Subcutaneous adipose tissue (tissue), 4 donors: ENCODE data around the gene WASF2. TPM values are rescaled to one million over a fixed set of nuclear protein-coding genes. Genes with fewer than 3 reads are reported as not detected.

Source experiments
- total RNA-seq, 4 donors: library from RNA; depleted of rRNA; stranded (reverse); fragments of >200 nt; gene quantifications; one replicate each; pipeline ENCODE4 v1.1.0, GENCODE V29; 2016
- TF ChIP-seq, protein P1 (sequence below): fragments of 450-650 bp; IDR thresholded peaks from one replicate; pipeline ENCODE4 v1.5.1; 2016; ENCODE audit warnings: low read depth, mild to moderate bottlenecking, control low read depth, antibody characterized with exemption, moderate library complexity

The WASF2 gene
- total RNA-seq, 4 donors from 2014 or later = 72.8 to 94.9 (median 80.9) TPM

GRCh38 chr1:27427329-27427728, 62.6 kb downstream of the WASF2 start:
- TF ChIP-seq, protein P1, sequence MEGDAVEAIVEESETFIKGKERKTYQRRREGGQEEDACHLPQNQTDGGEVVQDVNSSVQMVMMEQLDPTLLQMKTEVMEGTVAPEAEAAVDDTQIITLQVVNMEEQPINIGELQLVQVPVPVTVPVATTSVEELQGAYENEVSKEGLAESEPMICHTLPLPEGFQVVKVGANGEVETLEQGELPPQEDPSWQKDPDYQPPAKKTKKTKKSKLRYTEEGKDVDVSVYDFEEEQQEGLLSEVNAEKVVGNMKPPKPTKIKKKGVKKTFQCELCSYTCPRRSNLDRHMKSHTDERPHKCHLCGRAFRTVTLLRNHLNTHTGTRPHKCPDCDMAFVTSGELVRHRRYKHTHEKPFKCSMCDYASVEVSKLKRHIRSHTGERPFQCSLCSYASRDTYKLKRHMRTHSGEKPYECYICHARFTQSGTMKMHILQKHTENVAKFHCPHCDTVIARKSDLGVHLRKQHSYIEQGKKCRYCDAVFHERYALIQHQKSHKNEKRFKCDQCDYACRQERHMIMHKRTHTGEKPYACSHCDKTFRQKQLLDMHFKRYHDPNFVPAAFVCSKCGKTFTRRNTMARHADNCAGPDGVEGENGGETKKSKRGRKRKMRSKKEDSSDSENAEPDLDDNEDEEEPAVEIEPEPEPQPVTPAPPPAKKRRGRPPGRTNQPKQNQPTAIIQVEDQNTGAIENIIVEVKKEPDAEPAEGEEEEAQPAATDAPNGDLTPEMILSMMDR = no peak

GRCh38 chr1:27423709-27424108, 66.3 kb downstream of the WASF2 start:
- TF ChIP-seq, protein P1 = no peak

GRCh38 chr1:27418326-27419185, 71.4 kb downstream of the WASF2 start:
- TF ChIP-seq, protein P1 = no peak

DNA sequence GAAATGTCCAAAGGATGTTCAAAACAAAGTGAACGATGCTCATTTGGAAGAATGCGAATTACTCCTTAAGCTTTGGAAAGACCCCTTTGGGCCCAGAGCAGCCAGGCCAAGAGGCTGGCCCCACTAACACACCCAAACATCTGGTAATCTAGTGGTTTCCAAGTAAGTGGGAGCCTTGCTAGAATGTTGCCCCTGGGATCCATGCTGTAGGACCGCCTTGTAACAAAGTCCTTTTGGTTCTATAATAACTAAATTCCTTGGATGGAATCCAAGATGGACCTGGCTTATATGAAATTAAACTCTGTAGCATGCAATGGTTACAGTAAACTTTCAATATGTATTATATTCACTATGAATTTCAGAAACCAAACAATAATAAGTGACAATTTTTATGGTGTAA, 72.3 kb downstream of the WASF2 start:
- TF ChIP-seq, protein P1 = no peak

GRCh38 chr1:27416387-27417111, 73.4 kb downstream of the WASF2 start:
- TF ChIP-seq, protein P1 = no peak

DNA sequence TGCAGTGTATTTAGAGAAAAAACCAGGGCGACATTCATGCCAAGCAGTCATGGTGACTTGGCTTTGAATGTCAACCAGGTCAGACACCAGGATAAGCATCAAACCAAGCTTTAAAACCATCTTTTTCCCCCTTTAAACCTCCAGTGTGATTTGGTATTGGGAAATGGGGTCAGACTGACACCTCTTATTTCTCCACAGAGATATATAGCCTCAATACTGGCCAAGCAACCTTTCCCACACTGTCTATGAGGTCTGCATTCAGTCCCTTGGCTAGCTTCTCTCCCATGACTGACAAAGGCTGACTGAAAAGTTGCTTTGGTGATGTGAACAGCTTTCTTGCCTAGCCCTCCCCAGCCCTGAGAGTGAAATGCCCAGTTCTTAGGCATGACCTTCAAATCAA, 75.9 kb downstream of the WASF2 start:
- TF ChIP-seq, protein P1 = no peak

DNA sequence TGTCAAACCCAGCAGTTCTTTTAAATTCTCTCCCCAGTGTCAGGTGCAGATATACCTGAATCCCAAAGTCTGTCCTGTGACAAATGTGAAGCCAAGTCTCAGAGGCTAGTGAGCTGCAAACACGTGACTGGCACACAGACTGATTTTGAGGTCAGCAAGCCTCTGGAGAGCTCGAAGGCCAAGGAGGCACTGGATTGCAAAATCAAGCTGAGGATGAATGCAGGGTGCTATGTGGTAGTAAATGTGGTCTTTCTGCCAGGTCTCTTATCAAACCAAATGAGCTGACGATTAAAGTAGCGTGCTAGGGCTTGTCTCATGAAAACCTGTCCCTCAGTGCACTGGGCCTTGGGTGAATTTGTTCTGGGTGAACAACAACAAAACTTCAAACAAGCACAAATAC, 77.0 kb downstream of the WASF2 start:
- TF ChIP-seq, protein P1 = no peak
